Pons (tissue), 1 donor: ENCODE measurements around the gene PCYT2.

Source experiments
- DNase-seq: peaks from one replicate; pipeline ENCODE4 v3.0.0-alpha.2; 2016; ENCODE audit warnings: low spot score

The PCYT2 gene

GRCh38 chr17:81851423-81851822 lies 59.8 kb downstream of the PCYT2 start:
- DNase-seq = no peak
